Large intestine (tissue), 3 donors: ENCODE data around the gene DDB1. TPM values are rescaled to one million over a fixed set of nuclear protein-coding genes. Genes with fewer than 3 reads are reported as not detected.

Experiments
- DNase-seq, 2 donors: peaks; one replicate each; pipeline versions ENCODE4 v3.0.0 to v3.0.0-alpha.2; 2013
- H3K27ac ChIP-seq: one replicate; pipeline ENCODE4 v1.5.1; 2013; ENCODE audit warnings: low read length
- H3K27me3 ChIP-seq: 2 replicates; pipeline ENCODE4 v1.6.1; 2013; ENCODE audit warnings: low read length; ENCODE audit not compliant: control insufficient read depth, insufficient read depth
- H3K36me3 ChIP-seq: 2 replicates; pipeline ENCODE4 v1.6.1; 2013; ENCODE audit warnings: low read length; ENCODE audit not compliant: control insufficient read depth, insufficient read depth
- H3K4me1 ChIP-seq: one replicate; pipeline ENCODE4 v1.6.1; 2013; ENCODE audit warnings: low read length; ENCODE audit not compliant: control insufficient read depth, insufficient read depth
- H3K4me3 ChIP-seq: one replicate; pipeline ENCODE4 v1.5.1; 2013; ENCODE audit warnings: low read length
- H3K9me3 ChIP-seq: one replicate; pipeline ENCODE4 v1.6.1; 2013; ENCODE audit warnings: mild to moderate bottlenecking, low read depth, low read length, moderate library complexity; ENCODE audit not compliant: control insufficient read depth
- WGBS: methylation state at CpG from one replicate; pipeline ENCODE4 v1.1.5; 2013; ENCODE audit warnings: low lambda C conversion rate; ENCODE audit not compliant: insufficient coverage; 5-methylcytosine and 5-hydroxymethylcytosine counted together
- polyA plus RNA-seq: library from polyadenylated mRNA; unstranded; fragments of 120-200 nt; gene quantifications from one replicate; pipeline ENCODE4 v1.2.1, GENCODE V29; 2013

The DDB1 gene
- polyA plus RNA-seq, 1 donor, result 157 TPM

DNA sequence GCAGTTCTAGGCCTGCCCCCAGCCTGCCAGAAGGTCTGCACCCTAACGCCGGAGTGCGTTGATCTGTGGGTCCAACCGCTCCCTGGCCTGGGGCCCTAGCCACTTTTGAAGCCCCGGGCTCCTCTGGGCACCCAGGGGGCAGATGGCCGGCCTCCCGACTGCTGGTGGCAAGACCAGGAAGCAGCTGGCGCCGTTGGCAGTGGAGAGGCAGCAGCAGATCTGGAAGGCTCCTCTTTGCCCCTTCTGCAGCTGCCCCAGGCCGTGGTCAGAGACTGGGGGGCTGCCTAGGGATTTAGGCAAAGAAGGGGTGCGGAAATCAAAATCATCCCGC lies 37.3 kb downstream of the DDB1 start:
- H3K4me3 ChIP-seq, result peak overlapping the region; percentile 52
- no peak for DNase-seq

GRCh38 chr11:61294717-61295595 lies 37.9 kb downstream of the DDB1 start, which contains the start of gene VWCE:
VWCE (minus strand) TSS chr11:61295316; CDS start chr11:61295037, 279 bp downstream.
- H3K9me3 ChIP-seq, result peaks cover 3% of the 10 kb centered on the region
- H3K4me3 ChIP-seq, result peak within 1 kb of the TSS; percentile 52
- no CpG with 5 or more reads among the region's 97 CpGs for WGBS
- H3K27me3 ChIP-seq, result peaks cover 12% of the 10 kb centered on the region
- H3K36me3 ChIP-seq, result peaks cover 11% of the 10 kb centered on the region
- peak; percentile 61 to 84 for DNase-seq
- H3K4me1 ChIP-seq, result peaks cover 32% of the 10 kb centered on the region
- H3K27ac ChIP-seq, result no peak within 1 kb of the TSS

More for the DNA sequence above, 37.3 kb downstream of the DDB1 start:
- peaks cover 17% of the 10 kb centered on the region for H3K36me3 ChIP-seq
- peaks cover 12% of the 10 kb centered on the region for H3K27me3 ChIP-seq
- peaks cover 3% of the 10 kb centered on the region for H3K9me3 ChIP-seq
- no CpG with 5 or more reads among the region's 12 CpGs for WGBS
- H3K4me1 ChIP-seq, result peaks cover 32% of the 10 kb centered on the region
- no peak overlapping the region for H3K27ac ChIP-seq

DNA sequence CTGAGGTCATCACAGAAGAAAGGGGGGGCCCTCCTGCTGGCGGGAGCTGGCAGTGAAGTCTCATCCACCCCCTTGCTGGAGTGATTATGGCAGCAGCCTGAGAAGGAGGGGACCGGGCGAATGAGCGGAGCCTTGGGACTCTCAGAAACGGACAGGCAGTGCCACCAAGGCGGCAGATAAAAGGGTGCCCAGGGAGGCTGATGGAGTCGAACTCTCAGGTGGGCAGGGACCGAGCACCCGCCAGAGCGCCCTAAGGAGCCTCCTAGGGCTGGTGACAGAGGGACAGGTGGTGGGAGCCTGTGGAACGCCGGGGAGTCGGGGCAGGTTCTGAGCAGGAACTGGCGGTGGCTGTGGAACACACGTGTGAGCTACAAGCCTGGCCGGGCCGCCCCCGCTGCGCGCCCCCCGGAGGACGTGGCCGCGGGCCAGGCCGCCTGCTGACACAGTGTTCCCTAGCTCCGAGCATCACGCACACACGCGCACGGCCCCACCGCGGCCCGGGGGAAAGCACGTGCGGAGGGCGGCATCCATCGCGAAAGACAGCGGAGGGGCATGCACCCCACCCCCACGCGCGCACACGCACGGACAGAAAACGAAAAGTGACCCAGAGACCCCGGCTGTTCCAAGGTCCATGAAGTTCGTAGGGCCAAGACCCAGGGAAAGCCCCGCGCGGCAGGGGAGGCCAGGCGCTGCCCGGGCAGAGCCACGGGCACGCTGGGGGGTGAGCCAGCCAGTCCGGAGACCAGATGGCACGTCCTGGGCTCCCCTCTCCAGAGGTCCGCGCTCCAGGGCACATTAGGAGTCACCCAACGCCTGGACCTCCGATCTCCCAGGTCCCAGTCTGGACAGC lies 38.8 kb downstream of the DDB1 start:
- Histone ChIP-seq H3K36me3 (peaks cover 3% of the 10 kb centered on the region), H3K4me3 (peak overlapping the region; percentile 52), H3K9me3 (peaks cover 3% of the 10 kb centered on the region), H3K4me1 (peaks cover 25% of the 10 kb centered on the region), H3K27ac (no peak overlapping the region), H3K27me3 (peaks cover 12% of the 10 kb centered on the region)
- no CpG with 5 or more reads among the region's 60 CpGs for WGBS
- DNase-seq, result peak; percentile 44 to 66

- H3K4me3 ChIP-seq, result no peak overlapping the region
- no CpG with 5 or more reads among the region's 2 CpGs for WGBS
- H3K27me3 ChIP-seq, result peaks cover 12% of the 10 kb centered on the region
Measured at GRCh38 chr11:61292356-61292755, 40.5 kb downstream of the DDB1 start.

GRCh38 chr11:61290905-61291690 lies 41.8 kb downstream of the DDB1 start:
- H3K27ac ChIP-seq, result no peak overlapping the region
- H3K9me3 ChIP-seq, result peaks cover 3% of the 10 kb centered on the region
- no peak for DNase-seq
- peaks cover 17% of the 10 kb centered on the region for H3K4me1 ChIP-seq
- H3K36me3 ChIP-seq, result no peaks in the 10 kb centered on the region
- H3K27me3 ChIP-seq, result peaks cover 12% of the 10 kb centered on the region
- no peak overlapping the region for H3K4me3 ChIP-seq
- WGBS, result no CpG with 5 or more reads among the region's 12 CpGs

More at GRCh38 chr11:61292356-61292755, 40.5 kb downstream of the DDB1 start:
- Histone ChIP-seq H3K9me3 (peaks cover 3% of the 10 kb centered on the region), H3K27ac (no peak overlapping the region), H3K4me1 (peaks cover 17% of the 10 kb centered on the region), H3K36me3 (no peaks in the 10 kb centered on the region)
- no peak for DNase-seq

- H3K9me3 ChIP-seq, result no peaks in the 10 kb centered on the region
- no peaks in the 10 kb centered on the region for H3K36me3 ChIP-seq
- WGBS, result no CpG with 5 or more reads among the region's 14 CpGs
- H3K4me3 ChIP-seq, result no peak overlapping the region
- H3K27me3 ChIP-seq, result no peaks in the 10 kb centered on the region
- no peak for DNase-seq
- H3K27ac ChIP-seq, result no peak overlapping the region
- H3K4me1 ChIP-seq, result no peaks in the 10 kb centered on the region
Measured at GRCh38 chr11:61287338-61287977, 45.4 kb downstream of the DDB1 start.

- DNase-seq, result no peak
- Histone ChIP-seq H3K27ac (no peak overlapping the region), H3K4me3 (no peak overlapping the region), H3K36me3 (no peaks in the 10 kb centered on the region), H3K9me3 (no peaks in the 10 kb centered on the region), H3K4me1 (no peaks in the 10 kb centered on the region), H3K27me3 (no peaks in the 10 kb centered on the region)
- WGBS, result 80% methylated on average over 1 of the region's 4 CpGs
Measured at GRCh38 chr11:61283613-61284012, 49.3 kb downstream of the DDB1 start.

- DNase-seq, result peak; percentile 23 to 29
- no peak overlapping the region for H3K4me3 ChIP-seq
- WGBS, result no CpG with 5 or more reads among the region's 35 CpGs
- H3K27me3 ChIP-seq, result no peaks in the 10 kb centered on the region
- no peaks in the 10 kb centered on the region for H3K9me3 ChIP-seq
- H3K4me1 ChIP-seq, result no peaks in the 10 kb centered on the region
- H3K36me3 ChIP-seq, result no peaks in the 10 kb centered on the region
- H3K27ac ChIP-seq, result no peak overlapping the region
Measured at GRCh38 chr11:61281581-61282250, 51.2 kb downstream of the DDB1 start.

- no peaks in the 10 kb centered on the region for H3K9me3 ChIP-seq
- 83% methylated on average over 6 of the region's 20 CpGs for WGBS
- H3K4me1 ChIP-seq, result no peaks in the 10 kb centered on the region
- H3K27me3 ChIP-seq, result no peaks in the 10 kb centered on the region
- H3K36me3 ChIP-seq, result no peaks in the 10 kb centered on the region
- no peak for DNase-seq
- H3K27ac ChIP-seq, result no peak overlapping the region
- no peak overlapping the region for H3K4me3 ChIP-seq
Measured at GRCh38 chr11:61280883-61281580, 51.9 kb downstream of the DDB1 start.
